Erythroblast (primary cell): ENCODE measurements around the gene HNF1B.

Source experiments
- GATA1 ChIP-seq: IDR thresholded peaks from 2 replicates; pipeline ENCODE4 v1.6.1; 2011; ENCODE audit warnings: low read depth, mild to moderate bottlenecking, control low read depth, low read length, moderate library complexity
- POLR2A ChIP-seq: IDR thresholded peaks from 2 replicates; pipeline ENCODE4 v1.6.1; 2011; ENCODE audit warnings: mild to moderate bottlenecking, low read length

DNA sequence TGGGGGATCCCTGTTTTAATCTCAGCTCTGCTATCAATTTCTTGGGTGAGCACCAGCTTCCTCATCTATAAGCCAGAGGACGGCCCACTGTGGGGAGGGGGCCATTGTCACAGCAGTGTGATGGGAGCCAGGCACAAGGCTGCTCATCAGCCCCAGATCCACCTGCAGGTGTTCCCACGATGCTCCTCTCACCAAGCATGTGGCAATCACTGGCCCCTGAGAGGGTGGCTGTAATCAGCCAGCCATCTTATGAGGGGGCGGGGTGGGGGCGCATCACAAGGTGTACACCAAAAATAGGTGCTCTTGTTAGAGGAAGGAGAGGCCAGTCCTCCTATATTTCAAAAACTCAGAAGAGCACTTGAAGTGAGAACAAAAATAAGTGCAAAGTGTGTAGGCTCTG, 31.2 kb downstream of the HNF1B start:
- TF ChIP-seq POLR2A = no peak
- no peak for TF ChIP-seq GATA1
